Suprapubic skin (tissue), 4 donors: Measurements from ENCODE around the gene ATF7IP. TPM values are rescaled to one million over a fixed set of nuclear protein-coding genes. Genes with fewer than 3 reads are reported as not detected.

Source experiments
- DNase-seq, 2 donors: peaks; one replicate each; pipeline ENCODE4 v3.0.0-alpha.2; 2019; ENCODE audit warnings: low spot score in 2 of 2
- H3K27ac ChIP-seq: fragments of 200-600 bp; sonication (generic); one replicate; pipeline ENCODE4 v1.5.1; 2019
- H3K27me3 ChIP-seq: fragments of 200-600 bp; sonication (generic); one replicate; pipeline ENCODE4 v1.5.1; 2019
- H3K36me3 ChIP-seq: fragments of 200-600 bp; sonication (generic); one replicate; pipeline ENCODE4 v1.5.1; 2019
- H3K4me1 ChIP-seq: fragments of 200-600 bp; sonication (generic); one replicate; pipeline ENCODE4 v1.5.1; 2019
- H3K4me3 ChIP-seq: fragments of 200-600 bp; sonication (generic); one replicate; pipeline ENCODE4 v1.5.1; 2019; ENCODE audit warnings: mild to moderate bottlenecking
- H3K9me3 ChIP-seq: fragments of 200-600 bp; sonication (generic); one replicate; pipeline ENCODE4 v1.5.1; 2019
- CTCF ChIP-seq, 2 donors: fragments of 200-600 bp in 1 of 2; fragments of 450-650 bp in 1 of 2; sonication (generic) in 1 of 2; IDR thresholded peaks; one replicate each; pipeline ENCODE4 v1.5.1; 2016 to 2019; ENCODE audit warnings: antibody characterized with exemption in 2 of 2, mild to moderate bottlenecking in 1 of 2, moderate library complexity in 1 of 2
- EP300 ChIP-seq: sonication (generic); formaldehyde crosslinking; IDR thresholded peaks from one replicate; pipeline ENCODE4 v1.6.1; 2017; ENCODE audit warnings: antibody characterized with exemption
- POLR2A ChIP-seq, 2 donors: fragments of 450-650 bp; IDR thresholded peaks; one replicate each; pipeline ENCODE4 v1.6.1; 2017; ENCODE audit warnings: antibody characterized with exemption in 2 of 2, mild to moderate bottlenecking in 2 of 2, moderate library complexity in 2 of 2
- POLR2AphosphoS5 ChIP-seq, 3 donors: sonication (generic); formaldehyde crosslinking; IDR thresholded peaks; one replicate each; pipeline ENCODE4 v1.6.1; 2017; ENCODE audit warnings: antibody characterized with exemption in 3 of 3
- whole genome bisulfite sequencing: methylation state at CpG from one replicate; pipeline ENCODE4 v1.1.5; 2018; 5-methylcytosine and 5-hydroxymethylcytosine counted together
- total RNA-seq, 4 donors: library from RNA; depleted of rRNA; stranded (reverse); fragments of >200 nt; gene quantifications; one replicate each; pipeline ENCODE4 v1.1.0, GENCODE V29; 2016

ATF7IP gene
- total RNA-seq, 4 donors from 2014 or later = 41.0 to 79.6 (median 59.2) TPM

- no peaks in the 10 kb centered on the region for H3K4me1 ChIP-seq
- TF ChIP-seq CTCF (IDR thresholded peaks at IDR 0.05) (no peak), POLR2A (IDR thresholded peaks at IDR 0.05) (no peak), POLR2AphosphoS5 (IDR thresholded peaks at IDR 0.05) (no peak), EP300 (no peak)
- H3K4me3 ChIP-seq = no peak overlapping the region
- no peak for DNase-seq
- H3K9me3 ChIP-seq = no peaks in the 10 kb centered on the region
- peaks cover 24% of the 10 kb centered on the region for H3K36me3 ChIP-seq
- 86% methylated on average over 6 of the region's 6 CpGs for WGBS
- no peak overlapping the region for H3K27ac ChIP-seq
- H3K27me3 ChIP-seq = no peaks in the 10 kb centered on the region
Observed at GRCh38 chr12:14505626-14506596, 140.4 kb downstream of the ATF7IP start.

- Histone ChIP-seq H3K27ac (no peak overlapping the region), H3K9me3 (no peaks in the 10 kb centered on the region)
- no peak for TF ChIP-seq POLR2A (IDR thresholded peaks at IDR 0.05)
- no peak for TF ChIP-seq CTCF (IDR thresholded peaks at IDR 0.05)
- TF ChIP-seq POLR2AphosphoS5 (IDR thresholded peaks at IDR 0.05) = no peak
- no peak for TF ChIP-seq EP300
Observed at GRCh38 chr12:14510574-14510973, 145.1 kb downstream of the ATF7IP start.

GRCh38 chr12:14514154-14514842 lies 148.8 kb downstream of the ATF7IP start:
- WGBS = 22% methylated on average over 4 of the region's 4 CpGs
- Histone ChIP-seq H3K36me3 (no peaks in the 10 kb centered on the region), H3K4me1 (peaks cover 11% of the 10 kb centered on the region), H3K9me3 (no peaks in the 10 kb centered on the region), H3K27ac (peak overlapping the region; percentile 83), H3K27me3 (no peaks in the 10 kb centered on the region), H3K4me3 (no peak overlapping the region)
- no peak for DNase-seq
- peak in 1 of 3 donors; percentile 38 for TF ChIP-seq POLR2AphosphoS5 (IDR thresholded peaks at IDR 0.05)
- no peak for TF ChIP-seq EP300
- no peak for TF ChIP-seq POLR2A (IDR thresholded peaks at IDR 0.05)
- TF ChIP-seq CTCF (IDR thresholded peaks at IDR 0.05) = peak; percentile 52 to 60

More at GRCh38 chr12:14510574-14510973, 145.1 kb downstream of the ATF7IP start:
- WGBS = 64% methylated on average over 3 of the region's 3 CpGs
- Histone ChIP-seq H3K27me3 (no peaks in the 10 kb centered on the region), H3K4me3 (no peak overlapping the region), H3K4me1 (peaks cover 11% of the 10 kb centered on the region), H3K36me3 (no peaks in the 10 kb centered on the region)
- DNase-seq = no peak

- TF ChIP-seq POLR2AphosphoS5 (IDR thresholded peaks at IDR 0.05) (no peak), POLR2A (IDR thresholded peaks at IDR 0.05) (no peak), EP300 (no peak), CTCF (IDR thresholded peaks at IDR 0.05) (no peak)
- H3K36me3 ChIP-seq = no peaks in the 10 kb centered on the region
- H3K9me3 ChIP-seq = no peaks in the 10 kb centered on the region
- peaks cover 11% of the 10 kb centered on the region for H3K4me1 ChIP-seq
- H3K27ac ChIP-seq = peak overlapping the region; percentile 83
- 35% methylated on average over 1 of the region's 1 CpG for WGBS
- no peaks in the 10 kb centered on the region for H3K27me3 ChIP-seq
- DNase-seq = no peak
- H3K4me3 ChIP-seq = no peak overlapping the region
Observed at GRCh38 chr12:14514946-14515345, 149.5 kb downstream of the ATF7IP start.

- no peak for DNase-seq
- H3K36me3 ChIP-seq = no peaks in the 10 kb centered on the region
- peaks cover 17% of the 10 kb centered on the region for H3K9me3 ChIP-seq
- TF ChIP-seq CTCF (IDR thresholded peaks at IDR 0.05) = no peak
- no peak for TF ChIP-seq POLR2A (IDR thresholded peaks at IDR 0.05)
- no peak for TF ChIP-seq POLR2AphosphoS5 (IDR thresholded peaks at IDR 0.05)
- no peak for TF ChIP-seq EP300
- no peaks in the 10 kb centered on the region for H3K4me1 ChIP-seq
- no peak overlapping the region for H3K4me3 ChIP-seq
- no peak overlapping the region for H3K27ac ChIP-seq
- H3K27me3 ChIP-seq = no peaks in the 10 kb centered on the region
Observed at GRCh38 chr12:14521822-14522221, 156.3 kb downstream of the ATF7IP start.
